OCI-LY1 (cell line): ENCODE data around the gene GALNT18.

Experiments
- H2AFZ ChIP-seq: fragments of 200-600 bp; sonication (generic), shearing (Covaris generic); 2 replicates; pipeline ENCODE4 v1.6.0; 2014; ENCODE audit warnings: antibody characterized with exemption, mild to moderate bottlenecking, low read length
- H3F3A ChIP-seq: fragments of 200-600 bp; sonication (generic), shearing (Covaris generic); 2 replicates; pipeline ENCODE4 v1.6.0; 2014; ENCODE audit warnings: mild to moderate bottlenecking, antibody characterized with exemption, low read length, moderate library complexity; ENCODE audit not compliant: insufficient read depth
- H3K27ac ChIP-seq: fragments of 200-600 bp; sonication (generic); 2 replicates; pipeline ENCODE4 v1.5.1; 2014; ENCODE audit warnings: low read length, mixed run types, mild to moderate bottlenecking, low read depth; ENCODE audit not compliant: poor library complexity, severe bottlenecking
- H3K27me3 ChIP-seq: fragments of 200-600 bp; sonication (generic); 2 replicates; pipeline ENCODE4 v1.6.0; 2014; ENCODE audit warnings: antibody characterized with exemption, mild to moderate bottlenecking, low read length, moderate library complexity; ENCODE audit not compliant: insufficient read depth
- H3K36me3 ChIP-seq: fragments of 200-600 bp; sonication (generic); 2 replicates; pipeline ENCODE4 v1.6.1; 2014; ENCODE audit warnings: mild to moderate bottlenecking, antibody characterized with exemption, low read length, moderate library complexity, mixed read lengths; ENCODE audit not compliant: insufficient read depth
- H3K4me1 ChIP-seq: fragments of 200-600 bp; sonication (generic); 2 replicates; pipeline ENCODE4 v1.5.1; 2014; ENCODE audit warnings: mild to moderate bottlenecking, low read length, moderate library complexity; ENCODE audit not compliant: insufficient read depth, severe bottlenecking
- H3K4me2 ChIP-seq: fragments of 200-600 bp; sonication (generic), shearing (Covaris generic); 2 replicates; pipeline ENCODE4 v1.6.1; 2014; ENCODE audit warnings: low read length
- H3K4me3 ChIP-seq: fragments of 200-600 bp; sonication (generic); 2 replicates; pipeline ENCODE4 v1.5.1; 2014; ENCODE audit warnings: low read length, low read depth, mild to moderate bottlenecking, mixed read lengths; ENCODE audit not compliant: poor library complexity, severe bottlenecking
- H3K79me2 ChIP-seq: fragments of 200-600 bp; shearing (Covaris generic); 2 replicates; pipeline ENCODE4 v1.6.1; 2016; ENCODE audit warnings: mixed run types, low read length, mixed read lengths; ENCODE audit not compliant: insufficient read depth
- H3K9ac ChIP-seq: fragments of 200-600 bp; sonication (generic), shearing (Covaris generic); 2 replicates; pipeline ENCODE4 v1.6.1; 2014; ENCODE audit warnings: mild to moderate bottlenecking, low read length, mixed read lengths
- H3K9me2 ChIP-seq: fragments of 200-600 bp; sonication (generic), shearing (Covaris generic); 2 replicates; pipeline ENCODE4 v1.6.1; 2014; ENCODE audit warnings: low read depth, mild to moderate bottlenecking, low read length, mixed read lengths
- H3K9me3 ChIP-seq: fragments of 200-600 bp; shearing (Covaris generic); 2 replicates; pipeline ENCODE4 v1.6.1; 2014; ENCODE audit warnings: low read length, mixed read lengths
- H4K20me1 ChIP-seq: fragments of 200-600 bp; sonication (generic), shearing (Covaris generic); 2 replicates; pipeline ENCODE4 v1.6.0; 2016; ENCODE audit warnings: mild to moderate bottlenecking, low read length; ENCODE audit not compliant: insufficient read depth
- CTCF ChIP-seq: fragments of 200-600 bp; sonication (generic), shearing (Covaris generic); IDR thresholded peaks from 2 replicates; pipeline ENCODE4 v1.5.1; 2017; ENCODE audit warnings: mild to moderate bottlenecking, antibody characterized with exemption, low read length, moderate library complexity, mixed read lengths
- EZH2 ChIP-seq: fragments of 200-600 bp; sonication (generic), shearing (Covaris generic); IDR thresholded peaks from 2 replicates; pipeline ENCODE4 v1.8.0; 2017; ENCODE audit warnings: borderline replicate concordance, mixed run types, mild to moderate bottlenecking, antibody characterized with exemption, low read length, moderate library complexity, mixed read lengths

Gene GALNT18

GRCh38 chr11:11454671-11455223 lies 167.1 kb downstream of the GALNT18 start:
- Histone ChIP-seq H3K27ac (no peak overlapping the region), H3K4me3 (no peak overlapping the region), H3K79me2 (no peaks in the 10 kb centered on the region), H3K36me3 (no peaks in the 10 kb centered on the region), H3K9me2 (no peaks in the 10 kb centered on the region), H4K20me1 (no peaks in the 10 kb centered on the region), H3K9me3 (no peaks in the 10 kb centered on the region), H3K27me3 (no peaks in the 10 kb centered on the region), H3K9ac (no peak overlapping the region), H2AFZ (no peak overlapping the region), H3K4me2 (no peak overlapping the region), H3F3A (no peaks in the 10 kb centered on the region), H3K4me1 (no peaks in the 10 kb centered on the region)
- TF ChIP-seq EZH2 (no peak), CTCF (no peak)

- no peaks in the 10 kb centered on the region for H3K9me2 ChIP-seq
- H3F3A ChIP-seq, result no peaks in the 10 kb centered on the region
- no peak overlapping the region for H3K4me2 ChIP-seq
- TF ChIP-seq EZH2 (no peak), CTCF (no peak)
- no peak overlapping the region for H2AFZ ChIP-seq
- no peaks in the 10 kb centered on the region for H3K4me1 ChIP-seq
- no peaks in the 10 kb centered on the region for H3K79me2 ChIP-seq
- no peaks in the 10 kb centered on the region for H3K36me3 ChIP-seq
- no peak overlapping the region for H3K4me3 ChIP-seq
- no peaks in the 10 kb centered on the region for H3K27me3 ChIP-seq
- no peak overlapping the region for H3K9ac ChIP-seq
- no peaks in the 10 kb centered on the region for H3K9me3 ChIP-seq
- no peak overlapping the region for H3K27ac ChIP-seq
- H4K20me1 ChIP-seq, result no peaks in the 10 kb centered on the region
Observed at GRCh38 chr11:11451501-11452005, 170.3 kb downstream of the GALNT18 start.

GRCh38 chr11:11450744-11451362 lies 171.0 kb downstream of the GALNT18 start:
- TF ChIP-seq CTCF (no peak), EZH2 (no peak)
- Histone ChIP-seq H3F3A (no peaks in the 10 kb centered on the region), H3K4me2 (no peak overlapping the region), H3K27me3 (no peaks in the 10 kb centered on the region), H2AFZ (no peak overlapping the region), H3K27ac (no peak overlapping the region), H3K9me2 (no peaks in the 10 kb centered on the region), H3K4me3 (no peak overlapping the region), H4K20me1 (no peaks in the 10 kb centered on the region), H3K9ac (no peak overlapping the region), H3K79me2 (no peaks in the 10 kb centered on the region), H3K9me3 (no peaks in the 10 kb centered on the region), H3K4me1 (no peaks in the 10 kb centered on the region), H3K36me3 (no peaks in the 10 kb centered on the region)
